ENCODE measurements around the gene BTBD10.

Gene BTBD10

GRCh38 chr11:13338019-13338426 is 125.0 kb downstream of the BTBD10 start:
- FAIRE-seq = peak; percentile 26

Data from endometrium (tissue), 2 donors.